Fibroblast of lung (primary cell): ENCODE measurements around the gene ACAD11. TPM values are rescaled to one million over a fixed set of nuclear protein-coding genes. Genes with fewer than 3 reads are reported as not detected.

ENCODE experiments used
- DNase-seq, 2 donors: peaks; one replicate each; pipeline versions ENCODE4 v3.0.0 to v3.0.0-alpha.2; 2010; ENCODE audit warnings: low read depth in 2 of 2
- H2AFZ ChIP-seq: 2 replicates; pipeline ENCODE4 v1.5.1; 2012; ENCODE audit warnings: low read length, control low read depth, inconsistent platforms
- H3K27ac ChIP-seq: 2 replicates; pipeline ENCODE4 v1.5.1; 2011; ENCODE audit warnings: low read length, control low read depth; ENCODE audit not compliant: insufficient read depth
- H3K27me3 ChIP-seq: 2 replicates; pipeline ENCODE4 v1.5.1; 2011; ENCODE audit warnings: mild to moderate bottlenecking, low read length; ENCODE audit not compliant: control insufficient read depth, insufficient read depth
- H3K36me3 ChIP-seq: 2 replicates; pipeline ENCODE4 v1.5.1; 2011; ENCODE audit warnings: low read length; ENCODE audit not compliant: control insufficient read depth, insufficient read depth
- H3K4me1 ChIP-seq: 2 replicates; pipeline ENCODE4 v1.5.1; 2011; ENCODE audit warnings: low read length; ENCODE audit not compliant: control insufficient read depth, insufficient read depth; ENCODE audit errors: extremely low read depth
- H3K4me2 ChIP-seq: 2 replicates; pipeline ENCODE4 v1.5.1; 2011; ENCODE audit warnings: low read length, control low read depth; ENCODE audit not compliant: insufficient read depth; ENCODE audit errors: extremely low read depth
- H3K4me3 ChIP-seq, 4 experiments: fragments of 200-600 bp in 1 of 4; sonication (generic) in 1 of 4; replicated peaks in 1 of 4; 2 replicates each; pipeline ENCODE4 v1.5.1; 2011 to 2016; ENCODE audit warnings: low read length in 4 of 4, low read depth in 3 of 4, mild to moderate bottlenecking in 3 of 4, control low read depth in 2 of 4, inconsistent platforms in 1 of 4, mixed read lengths in 1 of 4; ENCODE audit not compliant: insufficient read depth in 1 of 4; ENCODE audit errors: control extremely low read depth in 1 of 4
- H3K79me2 ChIP-seq: 2 replicates; pipeline ENCODE4 v1.5.1; 2012; ENCODE audit warnings: mild to moderate bottlenecking, low read length, inconsistent platforms; ENCODE audit not compliant: control insufficient read depth, insufficient read depth
- H3K9ac ChIP-seq: 2 replicates; pipeline ENCODE4 v1.5.1; 2011; ENCODE audit warnings: mild to moderate bottlenecking, low read length, control low read depth; ENCODE audit not compliant: insufficient read depth
- H3K9me3 ChIP-seq: 2 replicates; pipeline ENCODE4 v1.5.1; 2012; ENCODE audit warnings: low read depth, low read length; ENCODE audit not compliant: control insufficient read depth, insufficient read depth
- H4K20me1 ChIP-seq: 2 replicates; pipeline ENCODE4 v1.5.1; 2011; ENCODE audit warnings: low read length; ENCODE audit not compliant: control insufficient read depth, insufficient read depth; ENCODE audit errors: extremely low read depth
- EZH2 ChIP-seq: IDR thresholded peaks from 2 replicates; pipeline ENCODE4 v1.5.1; 2012; ENCODE audit warnings: low read length, control low read depth, mild to moderate bottlenecking; ENCODE audit errors: missing control alignments
- polyA minus RNA-seq: library from RNA; depleted of rRNA, polyadenylated mRNA; stranded (reverse); fragments of >200 nt; gene quantifications from 2 replicates; pipeline ENCODE4 v1.2.3, GENCODE V29; 2011; ENCODE audit warnings: low replicate concordance
- polyA plus RNA-seq, 2 donors: library from polyadenylated mRNA; depleted of rRNA in 1 of 2; stranded (reverse) in 1 of 2; unstranded in 1 of 2; fragments of >200 nt; gene quantifications; 2 replicates each; pipeline ENCODE4 v1.2.1, GENCODE V29; 2011 to 2012; ENCODE audit warnings: missing spikeins in 1 of 2
- total RNA-seq: library from RNA; depleted of rRNA; stranded (reverse); fragments of >200 nt; gene quantifications from 2 replicates; pipeline ENCODE4 v1.2.1, GENCODE V29; 2014
- TF ChIP-seq, protein P1 (sequence below), 2 donors: IDR thresholded peaks in 1 of 2; conservative IDR thresholded peaks in 1 of 2; 1 replicate in 1 of 2; 2 replicates in 1 of 2; pipeline ENCODE4 v1.5.1; 2011 to 2012; ENCODE audit warnings: low read length in 2 of 2, control low read depth in 1 of 2, inconsistent platforms in 1 of 2, low read depth in 1 of 2, mild to moderate bottlenecking in 1 of 2

ACAD11 gene, protein sequence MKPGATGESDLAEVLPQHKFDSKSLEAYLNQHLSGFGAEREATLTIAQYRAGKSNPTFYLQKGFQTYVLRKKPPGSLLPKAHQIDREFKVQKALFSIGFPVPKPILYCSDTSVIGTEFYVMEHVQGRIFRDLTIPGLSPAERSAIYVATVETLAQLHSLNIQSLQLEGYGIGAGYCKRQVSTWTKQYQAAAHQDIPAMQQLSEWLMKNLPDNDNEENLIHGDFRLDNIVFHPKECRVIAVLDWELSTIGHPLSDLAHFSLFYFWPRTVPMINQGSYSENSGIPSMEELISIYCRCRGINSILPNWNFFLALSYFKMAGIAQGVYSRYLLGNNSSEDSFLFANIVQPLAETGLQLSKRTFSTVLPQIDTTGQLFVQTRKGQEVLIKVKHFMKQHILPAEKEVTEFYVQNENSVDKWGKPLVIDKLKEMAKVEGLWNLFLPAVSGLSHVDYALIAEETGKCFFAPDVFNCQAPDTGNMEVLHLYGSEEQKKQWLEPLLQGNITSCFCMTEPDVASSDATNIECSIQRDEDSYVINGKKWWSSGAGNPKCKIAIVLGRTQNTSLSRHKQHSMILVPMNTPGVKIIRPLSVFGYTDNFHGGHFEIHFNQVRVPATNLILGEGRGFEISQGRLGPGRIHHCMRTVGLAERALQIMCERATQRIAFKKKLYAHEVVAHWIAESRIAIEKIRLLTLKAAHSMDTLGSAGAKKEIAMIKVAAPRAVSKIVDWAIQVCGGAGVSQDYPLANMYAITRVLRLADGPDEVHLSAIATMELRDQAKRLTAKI
- 44.9 and 101 TPM in 2 replicates for total RNA-seq
- polyA plus RNA-seq, result 15.6 and 27.9 TPM in 2 replicates
- polyA plus RNA-seq (2012), result 10.6 and 12.2 TPM in 2 replicates
- polyA minus RNA-seq, result 1.7 and 9.2 TPM in 2 replicates

DNA sequence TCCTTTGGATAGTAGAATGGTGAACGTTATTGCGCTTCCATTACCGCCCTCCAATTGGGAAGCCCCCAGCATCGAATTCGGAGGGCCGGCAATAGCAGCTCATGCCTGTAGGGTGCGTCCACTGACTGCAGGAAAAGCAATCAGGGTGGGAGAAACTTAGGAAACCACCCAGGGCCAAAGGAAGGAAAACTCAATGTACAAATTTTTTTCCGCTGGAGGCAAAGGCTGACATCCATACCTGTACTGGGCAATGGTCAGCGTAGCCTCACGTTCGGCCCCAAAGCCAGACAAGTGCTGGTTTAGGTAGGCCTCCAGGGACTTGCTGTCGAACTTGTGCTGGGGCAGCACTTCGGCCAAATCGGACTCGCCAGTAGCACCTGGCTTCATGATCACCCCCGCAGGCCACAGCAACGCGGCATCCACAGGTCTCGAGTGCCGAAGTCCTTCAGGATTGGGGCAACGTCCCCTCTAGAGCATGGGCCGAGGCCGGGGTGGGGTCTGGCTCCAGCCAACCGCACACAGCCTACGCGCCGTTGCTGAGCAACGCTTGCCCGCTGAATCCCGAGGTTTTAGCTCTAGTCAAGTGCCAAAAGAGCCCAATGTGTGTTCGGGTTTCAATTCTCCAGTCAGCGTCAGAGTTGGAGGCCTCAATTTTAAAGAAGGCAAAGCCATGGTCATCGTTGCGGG lies at the start of gene ACAD11:
Gene ACAD11, minus strand, starts transcription at position 445 of the 687 bp plus-strand sequence. Its CDS starts 58 bp downstream, at position 387.
- Histone ChIP-seq H3K4me3 (peak within 1 kb of the TSS; percentile 56 to 90 (median 77)), H3K36me3 (no peaks in the 10 kb centered on the region), H3K79me2 (peaks cover 38% of the 10 kb centered on the region), H2AFZ (peak within 1 kb of the TSS; percentile 99), H3K27ac (peak within 1 kb of the TSS; percentile 92), H3K4me1 (no peaks in the 10 kb centered on the region), H3K27me3 (no peaks in the 10 kb centered on the region), H3K9ac (peak within 1 kb of the TSS; percentile 86), H3K4me2 (peak within 1 kb of the TSS; percentile 97), H3K9me3 (no peaks in the 10 kb centered on the region), H4K20me1 (no peaks in the 10 kb centered on the region)
- TF ChIP-seq, protein P1, sequence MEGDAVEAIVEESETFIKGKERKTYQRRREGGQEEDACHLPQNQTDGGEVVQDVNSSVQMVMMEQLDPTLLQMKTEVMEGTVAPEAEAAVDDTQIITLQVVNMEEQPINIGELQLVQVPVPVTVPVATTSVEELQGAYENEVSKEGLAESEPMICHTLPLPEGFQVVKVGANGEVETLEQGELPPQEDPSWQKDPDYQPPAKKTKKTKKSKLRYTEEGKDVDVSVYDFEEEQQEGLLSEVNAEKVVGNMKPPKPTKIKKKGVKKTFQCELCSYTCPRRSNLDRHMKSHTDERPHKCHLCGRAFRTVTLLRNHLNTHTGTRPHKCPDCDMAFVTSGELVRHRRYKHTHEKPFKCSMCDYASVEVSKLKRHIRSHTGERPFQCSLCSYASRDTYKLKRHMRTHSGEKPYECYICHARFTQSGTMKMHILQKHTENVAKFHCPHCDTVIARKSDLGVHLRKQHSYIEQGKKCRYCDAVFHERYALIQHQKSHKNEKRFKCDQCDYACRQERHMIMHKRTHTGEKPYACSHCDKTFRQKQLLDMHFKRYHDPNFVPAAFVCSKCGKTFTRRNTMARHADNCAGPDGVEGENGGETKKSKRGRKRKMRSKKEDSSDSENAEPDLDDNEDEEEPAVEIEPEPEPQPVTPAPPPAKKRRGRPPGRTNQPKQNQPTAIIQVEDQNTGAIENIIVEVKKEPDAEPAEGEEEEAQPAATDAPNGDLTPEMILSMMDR (conservative IDR thresholded peaks at IDR 0.05 in 1 of 2, IDR thresholded peaks at IDR 0.05 in 1 of 2; ENCODE audit: low read depth in 1 of 2, low read length in 2 of 2), result peak; percentile 82 to 83
- TF ChIP-seq EZH2, result no peak
- peak; percentile 73 to 81 for DNase-seq

GRCh38 chr3:132703733-132704132 lies 44.1 kb upstream of the ACAD11 start:
- Histone ChIP-seq H3K4me1 (no peaks in the 10 kb centered on the region), H2AFZ (no peak overlapping the region), H3K4me2 (no peak overlapping the region), H4K20me1 (no peaks in the 10 kb centered on the region), H3K27ac (no peak overlapping the region), H3K9ac (no peak overlapping the region), H3K79me2 (no peaks in the 10 kb centered on the region), H3K36me3 (peaks cover 13% of the 10 kb centered on the region), H3K9me3 (no peaks in the 10 kb centered on the region), H3K4me3 (no peak overlapping the region), H3K27me3 (no peaks in the 10 kb centered on the region)
- no peak for DNase-seq
- TF ChIP-seq, protein P1 (conservative IDR thresholded peaks at IDR 0.05 in 1 of 2, IDR thresholded peaks at IDR 0.05 in 1 of 2; ENCODE audit: low read depth in 1 of 2, low read length in 2 of 2), result no peak
- TF ChIP-seq EZH2, result no peak
